Posterior vena cava (tissue), 2 donors: ENCODE data around the gene TMTC1. TPM values are rescaled to one million over a fixed set of nuclear protein-coding genes. Genes with fewer than 3 reads are reported as not detected.

Experiments used
- DNase-seq: peaks from one replicate; pipeline ENCODE4 v3.0.0-alpha.2; 2020; ENCODE audit warnings: low spot score
- intact Hi-C, 2 donors: fragments of 100-400 bp; cut with DNase I; formaldehyde crosslinking; loops; one replicate each; pipeline versions ENCODE4 v1.14.1 to v1.14.2; 2022 to 2023
- total RNA-seq, 2 donors: library from RNA; stranded (reverse); fragmentation: NEBNext Ultra II Directional; extraction: Animal tissue kit (Norgen Biotek cat#: 25700); gene quantifications; one replicate each; pipeline ENCODE4 v1.2.1, GENCODE V29; 2021
- donor health status: DM: yes; HTN: yes; CAD: no.
- donor health status: DM: yes; HTN: yes; CAD: no.

TMTC1 gene
- total RNA-seq, 2 donors from 2014 or later, result 54.7 to 63.8 TPM

- DNase-seq, result no peak
- intact Hi-C loops, result no loop called here
Observed at GRCh38 chr12:29782285-29782870, 1.4 kb downstream of the TMTC1 start.

- intact Hi-C loops, result no loop called here
- no peak for DNase-seq
Observed at GRCh38 chr12:29781705-29782266, 2.0 kb downstream of the TMTC1 start.

GRCh38 chr12:29781188-29781587, 2.6 kb downstream of the TMTC1 start:
- no peak for DNase-seq

GRCh38 chr12:29780084-29780483, 3.7 kb downstream of the TMTC1 start:
- no peak for DNase-seq
- intact Hi-C loops, result no loop called here

More at GRCh38 chr12:29781188-29781587, 2.6 kb downstream of the TMTC1 start:
- intact Hi-C loops, result no loop called here

- intact Hi-C loops, result no loop called here
- no peak for DNase-seq
Observed at GRCh38 chr12:29778531-29778930, 5.2 kb downstream of the TMTC1 start.

- no peak for DNase-seq
- intact Hi-C loops, result no loop called here
Observed at GRCh38 chr12:29773076-29773475, 10.7 kb downstream of the TMTC1 start.

GRCh38 chr12:29771786-29772185, 12.0 kb downstream of the TMTC1 start:
- intact Hi-C loops, result no loop called here
- DNase-seq, result no peak

- no peak for DNase-seq
- intact Hi-C loops, result no loop called here
Observed at GRCh38 chr12:29771165-29771564, 12.6 kb downstream of the TMTC1 start.

GRCh38 chr12:29769162-29769858, 14.4 kb downstream of the TMTC1 start:
- intact Hi-C loops, result no loop called here
- DNase-seq, result no peak

GRCh38 chr12:29768372-29768771, 15.4 kb downstream of the TMTC1 start:
- no peak for DNase-seq
- intact Hi-C loops, result no loop called here

GRCh38 chr12:29763301-29763683, 20.4 kb downstream of the TMTC1 start:
- intact Hi-C loops, result no loop called here

GRCh38 chr12:29762637-29763300, 21.0 kb downstream of the TMTC1 start:
- intact Hi-C loops, result no loop called here
- DNase-seq, result no peak

More at GRCh38 chr12:29763301-29763683, 20.4 kb downstream of the TMTC1 start:
- DNase-seq, result no peak

GRCh38 chr12:29759950-29760349, 23.8 kb downstream of the TMTC1 start:
- intact Hi-C loops, result loop anchor here in 1 of 2 donors (2.0 kb wide), 1 partner anchor 17 kb away; no protein-coding TSS in a partner anchor
- no peak for DNase-seq

GRCh38 chr12:29756741-29757390, 26.9 kb downstream of the TMTC1 start:
- intact Hi-C loops, result no loop called here
- DNase-seq, result no peak

GRCh38 chr12:29754235-29755189, 29.2 kb downstream of the TMTC1 start:
- intact Hi-C loops, result no loop called here
- DNase-seq, result no peak

GRCh38 chr12:29752121-29752520, 31.6 kb downstream of the TMTC1 start:
- intact Hi-C loops, result no loop called here
- DNase-seq, result no peak

GRCh38 chr12:29751676-29752075, 32.1 kb downstream of the TMTC1 start:
- intact Hi-C loops, result no loop called here

GRCh38 chr12:29750928-29751220, 32.9 kb downstream of the TMTC1 start:
- intact Hi-C loops, result no loop called here
- DNase-seq, result no peak

More at GRCh38 chr12:29751676-29752075, 32.1 kb downstream of the TMTC1 start:
- no peak for DNase-seq
